ENCODE results near the gene CHAF1A. TPM values are rescaled to one million over a fixed set of nuclear protein-coding genes. Genes with fewer than 3 reads are reported as not detected.

CHAF1A gene
- total RNA-seq, 1 experiment from 2014 or later, result 30.0 TPM

GRCh38 chr19:4403005-4403761 lies 743 bp downstream of the CHAF1A start:
- Histone ChIP-seq H3K4me1 (replicated peaks; ENCODE audit: insufficient read depth) (peaks cover 20% of the 10 kb centered on the region), H3K27me3 (ENCODE audit: insufficient read depth, low read depth) (no peaks in the 10 kb centered on the region), H3K27ac (no peak overlapping the region), H3K4me3 (peak overlapping the region; percentile 86), H4K20me1 (ENCODE audit: insufficient read depth) (peaks cover 8% of the 10 kb centered on the region; the same call in 1 of the 2 replicates), H3K9me3 (ENCODE audit: insufficient read depth, low read depth) (no peaks in the 10 kb centered on the region), H3K36me3 (ENCODE audit: low read depth) (no peaks in the 10 kb centered on the region), H3K4me2 (peak overlapping the region; percentile 84), H3K9me2 (ENCODE audit: insufficient read depth) (no peaks in the 10 kb centered on the region), H2AFZ (peak overlapping the region; percentile 81), H3K79me2 (ENCODE audit: low read depth) (peaks cover 59% of the 10 kb centered on the region), H3F3A (ENCODE audit: insufficient read depth, low read depth) (0 out of 2 replicates have a peak, but pooled peaks cover 6% of the 10 kb centered on the region)
- TF ChIP-seq EZH2 (IDR thresholded peaks at IDR 0.05; ENCODE audit: low read depth) (no peak), CTCF (conservative IDR thresholded peaks at IDR 0.05) (no peak)
- no peak for DNase-seq
- CTCF ChIA-PET, result no interaction called here
- BruUV-seq (replicated peaks), result no TSS peak
- intact Hi-C loops (cut with micrococcal nuclease; ENCODE audit: unreplicated experiment), result loop anchor here (2.0 kb wide), 1 partner anchor 60 kb away; the partner anchor contains the start of gene MPND
- POLR2A ChIA-PET (ENCODE audit: unreplicated experiment), result no interaction called here

- H2AFZ ChIP-seq, result no peak overlapping the region
- H3K4me1 ChIP-seq (replicated peaks; ENCODE audit: insufficient read depth), result peaks cover 16% of the 10 kb centered on the region
- no peak for DNase-seq
- H3K9me2 ChIP-seq (ENCODE audit: insufficient read depth), result no peaks in the 10 kb centered on the region
- H3K9me3 ChIP-seq (ENCODE audit: insufficient read depth, low read depth), result no peaks in the 10 kb centered on the region
- H3K27me3 ChIP-seq (ENCODE audit: insufficient read depth, low read depth), result no peaks in the 10 kb centered on the region
- no TSS peak for BruUV-seq (replicated peaks)
- H3K27ac ChIP-seq, result no peak overlapping the region
- CTCF ChIA-PET, result no interaction called here
- H3F3A ChIP-seq (ENCODE audit: insufficient read depth, low read depth), result 0 out of 2 replicates have a peak, but pooled peaks cover 6% of the 10 kb centered on the region
- no peaks in the 10 kb centered on the region for H4K20me1 ChIP-seq (ENCODE audit: insufficient read depth)
- H3K36me3 ChIP-seq (ENCODE audit: low read depth), result no peaks in the 10 kb centered on the region
- H3K79me2 ChIP-seq (ENCODE audit: low read depth), result peaks cover 42% of the 10 kb centered on the region
- no peak overlapping the region for H3K4me3 ChIP-seq
- H3K4me2 ChIP-seq, result no peak overlapping the region
- POLR2A ChIA-PET (ENCODE audit: unreplicated experiment), result interaction anchor here (0.6 kb wide), 1 partner anchor 122 kb away, joined by 7 read pairs; no protein-coding TSS in a partner anchor
- intact Hi-C loops (cut with micrococcal nuclease; ENCODE audit: unreplicated experiment), result no loop called here
- TF ChIP-seq EZH2 (IDR thresholded peaks at IDR 0.05; ENCODE audit: low read depth) (no peak), CTCF (conservative IDR thresholded peaks at IDR 0.05) (no peak)
These were observed 3.5 kb downstream of the CHAF1A start for GRCh38 chr19:4405977-4406376.

GRCh38 chr19:4406626-4407025 lies 4.2 kb downstream of the CHAF1A start:
- Histone ChIP-seq H3K4me3 (no peak overlapping the region), H3K27ac (no peak overlapping the region), H3K9me3 (ENCODE audit: insufficient read depth, low read depth) (no peaks in the 10 kb centered on the region), H3K36me3 (ENCODE audit: low read depth) (no peaks in the 10 kb centered on the region), H3K79me2 (ENCODE audit: low read depth) (peaks cover 42% of the 10 kb centered on the region), H3F3A (ENCODE audit: insufficient read depth, low read depth) (peaks cover 3% of the 10 kb centered on the region; the same call in 1 of the 2 replicates), H3K9me2 (ENCODE audit: insufficient read depth) (no peaks in the 10 kb centered on the region), H3K4me2 (no peak overlapping the region), H2AFZ (no peak overlapping the region), H4K20me1 (ENCODE audit: insufficient read depth) (no peaks in the 10 kb centered on the region), H3K27me3 (ENCODE audit: insufficient read depth, low read depth) (no peaks in the 10 kb centered on the region), H3K4me1 (replicated peaks; ENCODE audit: insufficient read depth) (peaks cover 14% of the 10 kb centered on the region)
- POLR2A ChIA-PET (ENCODE audit: unreplicated experiment), result no interaction called here
- CTCF ChIA-PET, result no interaction called here
- DNase-seq, result no peak
- BruUV-seq (replicated peaks), result no TSS peak
- TF ChIP-seq CTCF (conservative IDR thresholded peaks at IDR 0.05) (no peak), EZH2 (IDR thresholded peaks at IDR 0.05; ENCODE audit: low read depth) (no peak)
- intact Hi-C loops (cut with micrococcal nuclease; ENCODE audit: unreplicated experiment), result no loop called here

Measured in PC-9 (cell line).